Measurements from ENCODE around the gene EPRS1.
A peak's percentile ranks its signal among the peaks of the same experiment; 100 is the strongest.

The EPRS1 gene

GRCh38 chr1:220089650-220090556 is 43.6 kb upstream of the EPRS1 start, which contains the start of gene BPNT1 (continued):
- TF ChIP-seq PRDM1 (tag by site-specific recombination; IDR thresholded peaks at IDR 0.05) (peak; percentile 96), MZF1 (tag by site-specific recombination; IDR thresholded peaks at IDR 0.05; ENCODE audit: borderline replicate concordance) (no peak), ZNF112 (tag by site-specific recombination; IDR thresholded peaks at IDR 0.05) (no peak), SCRT2 (tag by site-specific recombination; IDR thresholded peaks at IDR 0.05) (peak; percentile 100), ZSCAN5A (tag by site-specific recombination; IDR thresholded peaks at IDR 0.05) (no peak), ZNF214 (tag by site-specific recombination; IDR thresholded peaks at IDR 0.05; ENCODE audit: borderline replicate concordance) (no peak), ZNF18 (tag by site-specific recombination; IDR thresholded peaks at IDR 0.05) (no peak), ZNF792 (tag by site-specific recombination; IDR thresholded peaks at IDR 0.05) (no peak), HIC1 (tag by site-specific recombination; IDR thresholded peaks at IDR 0.05) (peak; percentile 94), ZBTB7A (tag by site-specific recombination; IDR thresholded peaks at IDR 0.05; ENCODE audit: low read depth) (no peak), ZNF707 (tag by site-specific recombination; IDR thresholded peaks at IDR 0.05) (no peak), ZNF610 (tag by site-specific recombination; IDR thresholded peaks at IDR 0.05; ENCODE audit: borderline replicate concordance) (no peak), ZNF26 (tag by site-specific recombination; IDR thresholded peaks at IDR 0.05) (no peak), ZNF704 (tag by site-specific recombination; IDR thresholded peaks at IDR 0.05) (no peak), ZNF394 (tag by site-specific recombination; IDR thresholded peaks at IDR 0.05; ENCODE audit: borderline replicate concordance) (no peak), ZNF404 (tag by site-specific recombination; IDR thresholded peaks at IDR 0.05) (no peak), ZNF830 (tag by site-specific recombination; IDR thresholded peaks at IDR 0.05; ENCODE audit: low read depth) (no peak), ZNF621 (tag by site-specific recombination; IDR thresholded peaks at IDR 0.05) (no peak), ZNF549 (tag by site-specific recombination; IDR thresholded peaks at IDR 0.05) (no peak), ZNF140 (tag by site-specific recombination; IDR thresholded peaks at IDR 0.05) (no peak), ZNF623 (tag by site-specific recombination; IDR thresholded peaks at IDR 0.05) (no peak), ZBTB17 (tag by site-specific recombination; IDR thresholded peaks at IDR 0.05) (peak; percentile 73), ZNF626 (tag by site-specific recombination; IDR thresholded peaks at IDR 0.05) (no peak), ZNF558 (tag by site-specific recombination; IDR thresholded peaks at IDR 0.05) (no peak; the same call in 1 of the 2 replicates), ZNF768 (tag by site-specific recombination; IDR thresholded peaks at IDR 0.05) (no peak), ZFP41 (tag by site-specific recombination; IDR thresholded peaks at IDR 0.05; ENCODE audit: borderline replicate concordance) (no peak), ZNF280D (tag by site-specific recombination; IDR thresholded peaks at IDR 0.05) (no peak), KLF16 (tag by site-specific recombination; IDR thresholded peaks at IDR 0.05) (peak; percentile 93), SP2 (tag by site-specific recombination; IDR thresholded peaks at IDR 0.05) (peak; percentile 46)
